Activated CD4-positive, alpha-beta memory T cell treated with anti-CD3 and anti-CD28 coated beads, Interleukin-2, amount 10 ng/mL, durations not matched to agents 7 days and 5 days (primary cell): ENCODE results near the gene FA2H. TPM values are rescaled to one million over a fixed set of nuclear protein-coding genes. Genes with fewer than 3 reads are reported as not detected.
"Not testable (repeated sequence)": the region's sequence is repeated elsewhere in the genome, so short reads cannot be mapped to it uniquely, and the experiment has no call there.

ENCODE experiments used
- CTCF ChIA-PET: fragments of 350-600 bp; sonication (Branson Sonifier 250); formaldehyde crosslinking; loops from one replicate; lab custom pipeline; 2021; ENCODE audit warnings: antibody characterized with exemption, inconsistent platforms; lab: Charles Lee
- POLR2A ChIA-PET: fragments of 350-600 bp; sonication (Branson Sonifier 250); formaldehyde crosslinking; loops from one replicate; lab custom pipeline; 2021; ENCODE audit warnings: antibody characterized with exemption; lab: Charles Lee
- DNase-seq: peaks from one replicate; pipeline ENCODE4 v3.0.0-alpha.2; 2020
- H3K27ac Mint-ChIP-seq: one replicate; pipeline ENCODE4 v1.8.0; 2021; ENCODE audit warnings: mild to moderate bottlenecking, mixed read lengths
- H3K27me3 Mint-ChIP-seq: one replicate; pipeline ENCODE4 v1.8.0; 2021; ENCODE audit warnings: mixed read lengths
- H3K36me3 Mint-ChIP-seq: one replicate; pipeline ENCODE4 v1.8.0; 2021; ENCODE audit warnings: low read depth, mixed read lengths
- H3K4me1 Mint-ChIP-seq: one replicate; pipeline ENCODE4 v1.8.0; 2021; ENCODE audit warnings: mixed read lengths
- H3K4me3 Mint-ChIP-seq: one replicate; pipeline ENCODE4 v1.8.0; 2021; ENCODE audit warnings: mild to moderate bottlenecking, mixed read lengths
- H3K9me3 Mint-ChIP-seq: one replicate; pipeline ENCODE4 v1.8.0; 2021; ENCODE audit warnings: mixed read lengths
- total RNA-seq, 2 experiments: library from RNA; stranded (reverse); gene quantifications; one replicate each; pipeline ENCODE4 v1.2.3, GENCODE V29; 2021

Gene FA2H
- total RNA-seq, 2 experiments from 2014 or later, result 0.50 to 1.1 TPM

- H3K4me3 Mint-ChIP-seq, CTCF ChIA-PET, H3K9me3 Mint-ChIP-seq: not testable (repeated sequence)
These were observed 10.4 kb downstream of the FA2H start for GRCh38 chr16:74764184-74764583.

GRCh38 chr16:74761665-74762064 is 13.0 kb downstream of the FA2H start:
- CTCF ChIA-PET, result no interaction called here
- Mint-ChIP-seq H3K27me3 (peaks cover 7% of the 10 kb centered on the region), H3K9me3 (no peaks in the 10 kb centered on the region), H3K27ac (no peak overlapping the region), H3K36me3 (no peaks in the 10 kb centered on the region), H3K4me1 (no peaks in the 10 kb centered on the region), H3K4me3 (no peak overlapping the region)
- POLR2A ChIA-PET, result no interaction called here
- DNase-seq, result no peak

More at GRCh38 chr16:74764184-74764583, 10.4 kb downstream of the FA2H start:
- H3K27me3 Mint-ChIP-seq, result peaks cover 16% of the 10 kb centered on the region
- H3K36me3 Mint-ChIP-seq, POLR2A ChIA-PET, DNase-seq, H3K27ac Mint-ChIP-seq, H3K4me1 Mint-ChIP-seq: not testable (repeated sequence)

- no peak overlapping the region for H3K4me3 Mint-ChIP-seq
- no peak overlapping the region for H3K27ac Mint-ChIP-seq
- H3K9me3 Mint-ChIP-seq, result no peaks in the 10 kb centered on the region
- peaks cover 7% of the 10 kb centered on the region for H3K27me3 Mint-ChIP-seq
- H3K36me3 Mint-ChIP-seq, result no peaks in the 10 kb centered on the region
- ChIA-PET POLR2A (no interaction called here), CTCF (no interaction called here)
- DNase-seq, result no peak
- no peaks in the 10 kb centered on the region for H3K4me1 Mint-ChIP-seq
These were observed 14.4 kb downstream of the FA2H start for GRCh38 chr16:74760007-74760767.

DNA sequence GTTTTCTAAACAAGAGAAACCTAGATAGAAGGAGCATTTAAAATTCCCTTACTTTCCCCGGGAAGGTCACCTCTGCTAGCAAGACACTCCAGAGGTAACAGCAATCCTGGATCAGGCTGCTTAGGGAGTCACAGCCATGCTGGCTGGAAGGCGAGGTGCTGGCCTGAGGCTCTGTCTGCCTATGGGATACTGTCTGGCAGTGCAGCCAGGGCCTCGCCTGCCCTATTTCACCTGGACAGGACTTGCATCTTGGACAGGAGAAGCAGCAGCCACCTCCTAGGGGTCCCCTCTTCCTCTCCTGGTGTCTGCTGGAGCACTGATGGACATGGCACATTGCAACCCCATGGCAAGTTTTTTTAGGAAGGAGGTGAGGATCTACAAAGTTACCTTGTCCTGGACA is 15.1 kb downstream of the FA2H start:
- H3K27me3 Mint-ChIP-seq, result peaks cover 5% of the 10 kb centered on the region
- H3K9me3 Mint-ChIP-seq, result no peaks in the 10 kb centered on the region
- CTCF ChIA-PET, result no interaction called here
- H3K27ac Mint-ChIP-seq, result no peak overlapping the region
- DNase-seq, result no peak
- POLR2A ChIA-PET, result no interaction called here
- H3K4me3 Mint-ChIP-seq, result no peak overlapping the region
- no peaks in the 10 kb centered on the region for H3K4me1 Mint-ChIP-seq
- no peaks in the 10 kb centered on the region for H3K36me3 Mint-ChIP-seq

GRCh38 chr16:74758801-74759200 is 15.8 kb downstream of the FA2H start:
- H3K36me3 Mint-ChIP-seq, result no peaks in the 10 kb centered on the region
- no peaks in the 10 kb centered on the region for H3K9me3 Mint-ChIP-seq
- ChIA-PET CTCF (no interaction called here), POLR2A (no interaction called here)
- H3K27ac Mint-ChIP-seq, result no peak overlapping the region
- H3K4me1 Mint-ChIP-seq, result no peaks in the 10 kb centered on the region
- no peak overlapping the region for H3K4me3 Mint-ChIP-seq
- H3K27me3 Mint-ChIP-seq, result no peaks in the 10 kb centered on the region
- no peak for DNase-seq

DNA sequence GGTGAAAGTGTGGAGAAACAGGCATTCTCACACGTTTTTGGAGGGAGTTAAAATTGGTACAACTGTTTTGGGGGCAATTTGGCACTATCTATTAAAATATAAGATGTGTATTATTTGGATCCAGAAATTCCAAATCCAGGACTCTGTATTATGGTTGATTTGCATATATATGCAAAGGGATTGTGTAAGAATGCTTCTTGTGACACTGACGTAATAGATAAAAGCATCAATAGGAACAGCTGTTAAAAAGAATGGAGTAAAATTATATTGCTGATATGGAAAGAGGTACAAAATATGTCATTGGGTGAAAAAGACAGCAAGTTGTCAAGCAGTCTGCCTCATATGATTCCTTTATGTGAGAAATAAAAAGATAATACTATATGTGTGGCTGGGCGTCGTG is 17.3 kb downstream of the FA2H start:
- H3K36me3 Mint-ChIP-seq, result no peaks in the 10 kb centered on the region
- no peaks in the 10 kb centered on the region for H3K27me3 Mint-ChIP-seq
- no peak overlapping the region for H3K27ac Mint-ChIP-seq
- no peaks in the 10 kb centered on the region for H3K4me1 Mint-ChIP-seq
- no peak for DNase-seq
- H3K4me3 Mint-ChIP-seq, result no peak overlapping the region
- H3K9me3 Mint-ChIP-seq, result no peaks in the 10 kb centered on the region
- POLR2A ChIA-PET, result no interaction called here
- CTCF ChIA-PET, result interaction anchor here (0.9 kb wide), 1 partner anchor 39 kb away, joined by 3 read pairs; no protein-coding TSS in a partner anchor

DNA sequence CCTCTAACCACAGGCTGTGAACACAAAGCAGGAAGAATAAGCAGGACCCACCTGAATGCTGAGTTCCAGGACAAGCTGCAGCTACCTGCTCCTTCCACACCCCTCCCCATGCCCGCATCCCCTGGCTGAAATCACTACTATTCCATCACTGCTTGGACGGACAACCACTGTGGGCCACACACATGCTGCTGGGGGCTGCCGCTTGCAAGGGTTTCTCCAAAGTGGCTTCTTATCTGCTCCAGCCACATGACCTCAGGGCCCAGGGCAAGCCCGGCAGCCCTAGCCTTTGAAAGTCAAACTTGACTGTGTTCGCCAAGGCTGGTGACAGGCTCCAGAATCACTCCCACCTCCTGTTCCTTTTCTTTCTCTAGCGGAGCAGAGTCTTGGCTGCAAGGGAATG is 18.4 kb downstream of the FA2H start:
- Mint-ChIP-seq H3K27ac (no peak overlapping the region), H3K4me3 (no peak overlapping the region), H3K4me1 (no peaks in the 10 kb centered on the region), H3K36me3 (no peaks in the 10 kb centered on the region), H3K9me3 (no peaks in the 10 kb centered on the region), H3K27me3 (peaks cover 3% of the 10 kb centered on the region)
- CTCF ChIA-PET, result no interaction called here
- POLR2A ChIA-PET, result no interaction called here
- DNase-seq, result no peak

- no peaks in the 10 kb centered on the region for H3K4me1 Mint-ChIP-seq
- no peaks in the 10 kb centered on the region for H3K36me3 Mint-ChIP-seq
- peaks cover 3% of the 10 kb centered on the region for H3K27me3 Mint-ChIP-seq
- no peak overlapping the region for H3K4me3 Mint-ChIP-seq
- H3K27ac Mint-ChIP-seq, result no peak overlapping the region
- ChIA-PET POLR2A (no interaction called here), CTCF (no interaction called here)
- no peaks in the 10 kb centered on the region for H3K9me3 Mint-ChIP-seq
- no peak for DNase-seq
These were observed 21.4 kb downstream of the FA2H start for GRCh38 chr16:74753180-74753579.

DNA sequence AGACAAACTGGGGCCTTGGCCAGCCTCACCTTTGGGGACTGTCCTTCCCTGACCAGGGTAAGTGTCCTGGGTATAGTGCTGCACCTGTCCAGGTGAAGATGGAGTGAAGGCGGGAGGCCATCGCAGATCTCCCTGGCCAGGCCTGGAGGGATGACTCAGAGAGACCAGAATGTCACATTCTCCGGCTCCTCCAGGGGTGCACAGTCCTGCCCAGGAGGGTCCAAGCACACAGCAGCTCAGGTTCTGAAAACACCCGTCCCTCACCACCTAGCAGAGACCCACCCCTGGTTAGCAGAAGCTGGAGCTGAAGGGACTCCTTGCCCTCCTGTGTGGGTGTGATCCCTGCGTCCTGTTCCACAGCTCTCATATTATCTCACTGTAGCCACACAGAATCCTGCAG is 21.9 kb downstream of the FA2H start:
- no peak overlapping the region for H3K27ac Mint-ChIP-seq
- ChIA-PET POLR2A (no interaction called here), CTCF (no interaction called here)
- peaks cover 3% of the 10 kb centered on the region for H3K27me3 Mint-ChIP-seq
- H3K4me1 Mint-ChIP-seq, result no peaks in the 10 kb centered on the region
- H3K4me3 Mint-ChIP-seq, result no peak overlapping the region
- no peaks in the 10 kb centered on the region for H3K9me3 Mint-ChIP-seq
- H3K36me3 Mint-ChIP-seq, result no peaks in the 10 kb centered on the region
- no peak for DNase-seq

DNA sequence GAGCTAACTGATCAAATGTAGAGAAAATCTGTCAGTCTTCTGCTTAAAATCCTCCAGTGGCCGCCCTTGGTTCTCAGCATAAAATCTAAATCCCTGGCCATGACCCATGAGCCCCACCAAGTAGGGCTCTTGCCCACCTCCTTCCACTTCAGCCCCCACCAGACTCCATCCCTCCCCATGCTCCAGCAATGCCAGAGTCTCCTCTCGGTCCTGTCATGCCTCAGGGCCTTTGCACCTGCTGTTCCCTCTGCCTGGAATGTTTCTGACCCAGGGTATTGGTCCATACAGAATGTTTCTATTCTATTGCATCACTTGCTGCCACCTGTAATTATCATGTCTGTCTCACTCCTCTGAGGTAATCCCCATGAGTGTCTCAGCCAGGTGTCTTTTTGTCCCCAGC is 22.4 kb downstream of the FA2H start:
- Mint-ChIP-seq H3K27me3 (peaks cover 3% of the 10 kb centered on the region), H3K36me3 (no peaks in the 10 kb centered on the region), H3K4me1 (no peaks in the 10 kb centered on the region), H3K9me3 (no peaks in the 10 kb centered on the region), H3K27ac (no peak overlapping the region), H3K4me3 (no peak overlapping the region)
- POLR2A ChIA-PET, result no interaction called here
- DNase-seq, result no peak
- CTCF ChIA-PET, result interaction anchor here (0.8 kb wide), 1 partner anchor 28 kb away, joined by 3 read pairs; no protein-coding TSS in a partner anchor

DNA sequence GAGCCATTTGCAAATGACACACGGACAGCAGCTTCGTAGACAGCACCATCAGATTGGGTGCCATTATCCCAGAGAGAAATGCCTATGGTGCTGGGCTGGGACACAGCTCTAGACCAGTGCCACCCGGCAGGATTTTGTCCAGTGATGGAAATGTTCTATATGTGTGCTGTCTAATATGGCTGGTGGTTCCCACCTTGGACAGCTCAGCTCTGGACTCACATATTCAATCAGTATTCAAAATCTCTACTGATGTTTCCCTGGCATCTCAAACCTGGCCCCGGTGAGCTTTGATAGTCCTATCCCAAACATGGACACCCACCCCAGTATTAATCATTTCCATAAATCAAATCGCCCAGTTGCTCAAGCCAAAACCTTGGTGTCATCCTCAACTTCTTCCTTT is 23.0 kb downstream of the FA2H start:
- POLR2A ChIA-PET, result no interaction called here
- H3K4me3 Mint-ChIP-seq, result no peak overlapping the region
- H3K27me3 Mint-ChIP-seq, result peaks cover 3% of the 10 kb centered on the region
- CTCF ChIA-PET, result interaction anchor here (0.8 kb wide), 1 partner anchor 27 kb away, joined by 3 read pairs; no protein-coding TSS in a partner anchor
- no peak overlapping the region for H3K27ac Mint-ChIP-seq
- DNase-seq, result no peak
- no peaks in the 10 kb centered on the region for H3K36me3 Mint-ChIP-seq
- no peaks in the 10 kb centered on the region for H3K4me1 Mint-ChIP-seq
- no peaks in the 10 kb centered on the region for H3K9me3 Mint-ChIP-seq

GRCh38 chr16:74749291-74750055 is 25.1 kb downstream of the FA2H start:
- no peak for DNase-seq
- POLR2A ChIA-PET, result no interaction called here
- no peaks in the 10 kb centered on the region for H3K9me3 Mint-ChIP-seq
- H3K36me3 Mint-ChIP-seq, result no peaks in the 10 kb centered on the region
- H3K27me3 Mint-ChIP-seq, result peaks cover 3% of the 10 kb centered on the region
- H3K27ac Mint-ChIP-seq, result no peak overlapping the region
- no peak overlapping the region for H3K4me3 Mint-ChIP-seq
- H3K4me1 Mint-ChIP-seq, result no peaks in the 10 kb centered on the region
- CTCF ChIA-PET, result no interaction called here

DNA sequence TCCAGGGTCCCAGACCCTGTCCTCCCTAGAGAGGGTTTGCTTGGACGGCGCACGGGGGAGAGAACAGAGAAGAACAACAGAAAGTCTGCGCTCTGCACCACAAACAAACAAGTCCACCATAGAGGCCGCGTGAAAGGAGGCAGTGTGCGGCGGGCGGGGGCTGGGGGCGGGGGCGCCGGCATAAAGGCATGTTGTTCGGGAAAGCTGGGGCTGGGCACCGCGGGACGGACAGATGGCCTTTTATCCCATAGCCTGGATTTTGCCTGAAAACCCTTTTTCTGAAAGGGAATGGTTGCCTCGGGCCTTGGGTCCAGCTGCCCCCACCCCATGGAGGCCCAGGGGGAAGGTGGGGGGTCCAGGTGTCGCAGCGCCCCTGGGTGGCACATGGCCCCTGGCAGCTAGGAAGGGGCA is 26.0 kb downstream of the FA2H start:
- Mint-ChIP-seq H3K27me3 (peaks cover 3% of the 10 kb centered on the region), H3K4me3 (no peak overlapping the region), H3K27ac (no peak overlapping the region), H3K9me3 (no peaks in the 10 kb centered on the region), H3K4me1 (no peaks in the 10 kb centered on the region), H3K36me3 (no peaks in the 10 kb centered on the region)
- ChIA-PET POLR2A (no interaction called here), CTCF (interaction anchor here (0.5 kb wide), 1 partner anchor 44 kb away, joined by 3 read pairs; no protein-coding TSS in a partner anchor)
- DNase-seq, result no peak
